K562 (cell line): ENCODE data around the gene DNAAF3. TPM values are rescaled to one million over a fixed set of nuclear protein-coding genes. Genes with fewer than 3 reads are reported as not detected.
A peak's percentile ranks its signal among the peaks of the same experiment; 100 is the strongest.

Experiments used
- EGR1 ChIP-seq: fragments of 450-650 bp; conservative IDR thresholded peaks from 2 replicates; pipeline ENCODE4 v1.6.1; 2017; ENCODE audit warnings: mild to moderate bottlenecking
- ESRRA ChIP-seq: fragments of 450-650 bp; IDR thresholded peaks from 2 replicates; pipeline ENCODE4 v1.6.1; 2014; ENCODE audit warnings: low read depth, mild to moderate bottlenecking, moderate library complexity, borderline replicate concordance
- FOS ChIP-seq: IDR thresholded peaks from 3 replicates; pipeline ENCODE4 v1.6.1; 2011; ENCODE audit not compliant: insufficient read length; ENCODE audit errors: extremely low read depth
- FOXM1 ChIP-seq, 2 experiments: fragments of 450-650 bp in 1 of 2; sonication (generic) in 1 of 2; formaldehyde crosslinking in 1 of 2; IDR thresholded peaks; 2 replicates each; pipeline versions ENCODE4 v1.6.1 to v1.9.0; 2017 to 2022; ENCODE audit warnings: low read depth in 2 of 2, mild to moderate bottlenecking in 2 of 2, missing genetic modification reagents in 1 of 2, moderate library complexity in 1 of 2
- MTA2 ChIP-seq: fragments of 450-650 bp; IDR thresholded peaks from 2 replicates; pipeline ENCODE4 v1.6.1; 2016; ENCODE audit warnings: low read depth
- MTA3 ChIP-seq: fragments of 450-650 bp; formaldehyde crosslinking; IDR thresholded peaks from 2 replicates; pipeline ENCODE4 v1.6.1; 2017; ENCODE audit warnings: mild to moderate bottlenecking, borderline replicate concordance
- PHF8 ChIP-seq: fragments of 200-600 bp; sonication (generic); IDR thresholded peaks from 2 replicates; pipeline ENCODE4 v1.6.1; 2012; ENCODE audit warnings: mixed run types, mild to moderate bottlenecking, inconsistent platforms, low read length, moderate library complexity, borderline replicate concordance
- POLR2G ChIP-seq: fragments of 200-400 bp; formaldehyde crosslinking; IDR thresholded peaks from 2 replicates; pipeline ENCODE4 v1.6.1; 2017; ENCODE audit warnings: low read depth, mild to moderate bottlenecking, antibody characterized with exemption, low read length, moderate library complexity
- POLR3G ChIP-seq: IDR thresholded peaks from 2 replicates; pipeline ENCODE4 v1.6.1; 2011; ENCODE audit not compliant: insufficient read length, insufficient replicate concordance; ENCODE audit errors: extremely low read depth
- RBFOX2 ChIP-seq: fragments of 200-400 bp; formaldehyde crosslinking; IDR thresholded peaks from 2 replicates; pipeline ENCODE4 v1.6.1; 2017; ENCODE audit warnings: low read depth, mild to moderate bottlenecking, low read length, moderate library complexity
- TFAP4 ChIP-seq: sonication (generic); formaldehyde crosslinking; IDR thresholded peaks from 2 replicates; pipeline ENCODE4 v1.8.0; 2022; ENCODE audit warnings: missing genetic modification reagents, mild to moderate bottlenecking, moderate library complexity, borderline replicate concordance
- VEZF1 ChIP-seq: fragments of 200-800 bp; sonication (Bioruptor generic); IDR thresholded peaks from 2 replicates; pipeline ENCODE4 v1.6.1; 2017; ENCODE audit warnings: missing genetic modification characterization, missing compliant biosample characterization
- WHSC1 ChIP-seq: IDR thresholded peaks from one replicate; pipeline ENCODE4 v1.6.1; 2012; ENCODE audit warnings: low read length, control low read depth, inconsistent platforms
- ZBTB9 ChIP-seq: fragments of 450-650 bp; formaldehyde crosslinking; IDR thresholded peaks from 2 replicates; pipeline ENCODE4 v1.4.0; 2020; ENCODE audit warnings: mild to moderate bottlenecking, moderate library complexity
- ZHX1 ChIP-seq: fragments of 150-350 bp; conservative IDR thresholded peaks from 2 replicates; pipeline ENCODE4 v1.6.1; 2014; ENCODE audit warnings: low read length
- ZNF263 ChIP-seq: sonication (generic); formaldehyde crosslinking; IDR thresholded peaks from 2 replicates; pipeline ENCODE4 v1.8.0; 2022; ENCODE audit warnings: mild to moderate bottlenecking, missing genetic modification reagents, borderline replicate concordance
- ZNF277 ChIP-seq: fragments of 250-450 bp; sonication (Bioruptor Pico); IDR thresholded peaks from 2 replicates; pipeline ENCODE4 v1.8.0; 2022; ENCODE audit warnings: inconsistent platforms, mild to moderate bottlenecking, moderate library complexity, borderline replicate concordance
- ZNF75A ChIP-seq: fragments of 450-650 bp; formaldehyde crosslinking; IDR thresholded peaks from 2 replicates; pipeline ENCODE4 v1.4.0; 2020; ENCODE audit warnings: mild to moderate bottlenecking
- polyA plus RNA-seq, 8 experiments: library from polyadenylated mRNA; depleted of rRNA in 4 of 8; stranded (reverse) in 5 of 8; unstranded in 3 of 8; fragments of >200 nt; fragmentation: Nextera tagmentation in 2 of 8; fragmentation: Illumina TruSeq in 1 of 8; extraction: Ambion mirVana in 2 of 8; extraction: Trizol in 1 of 8; gene quantifications; 2 replicates each; pipeline versions ENCODE4 v1.2.1 to v1.2.3, GENCODE V29; 2011 to 2014; ENCODE audit warnings: inconsistent platforms in 1 of 8, missing spikeins in 1 of 8
- total RNA-seq, 7 experiments: library from RNA; depleted of rRNA in 6 of 7; stranded (reverse); fragments of >200 nt in 6 of 7; fragmentation: Illumina TruSeq in 2 of 7; extraction: Trizol in 2 of 7; gene quantifications; 2 replicates each; pipeline versions ENCODE4 v1.2.1 to v1.2.3, GENCODE V29; 2011 to 2021; ENCODE audit warnings: low replicate concordance in 1 of 7

DNAAF3 gene
- total and polyA plus RNA-seq, 9 of the 15 experiments (the other 6 are each of a cell fraction or from before 2014, with no cell fraction given), result 21.6 to 61.5 (median 43.0) TPM

GRCh38 chr19:55157064-55157908, 9.1 kb downstream of the DNAAF3 start, which contains the start of gene TNNI3 (continued):
- TF ChIP-seq TFAP4 (CRISPR knock-in tag), result peak; percentile 29; the same call in 1 of the 2 replicates
- 0 out of 2 replicates have a peak, but pooled peaks have one; percentile 20 for TF ChIP-seq EGR1
- peak; percentile 68 for TF ChIP-seq RBFOX2
- TF ChIP-seq ZNF277 (CRISPR knock-in tag), result no peak
- no peak for TF ChIP-seq WHSC1
- TF ChIP-seq PHF8, result peak; percentile 13; the same call in 1 of the 2 replicates
- TF ChIP-seq MTA2, result no peak
- TF ChIP-seq ZHX1, result no peak
- TF ChIP-seq POLR2G, result peak; percentile 74
- TF ChIP-seq ZNF75A (CRISPR knock-in tag), result no peak
- TF ChIP-seq POLR3G, result no peak
- TF ChIP-seq MTA3, result 0 out of 2 replicates have a peak, but pooled peaks have one; percentile 25
- TF ChIP-seq VEZF1 (CRISPR knock-in tag), result peak; percentile 43
- peak; percentile 77; the same call in 1 of the 2 replicates for TF ChIP-seq ESRRA
- TF ChIP-seq ZNF263 (CRISPR knock-in tag), result peak; percentile 59; the same call in 1 of the 2 replicates
- TF ChIP-seq FOS, result no peak
- TF ChIP-seq FOXM1 (IDR thresholded peaks at IDR 0.05; ENCODE audit: low read depth), result no peak
- no peak for TF ChIP-seq FOXM1 (CRISPR knock-in tag; IDR thresholded peaks at IDR 0.05; ENCODE audit: low read depth)
- 0 out of 2 replicates have a peak, but pooled peaks have one; percentile 34 for TF ChIP-seq ZBTB9 (CRISPR knock-in tag)
